OCI-LY3 (cell line): ENCODE measurements around the gene RAB11B.

ENCODE experiments used
- CTCF ChIP-seq: fragments of 200-600, 300-600 bp; sonication (generic); IDR thresholded peaks from 2 replicates; pipeline ENCODE4 v1.5.1; 2014; ENCODE audit warnings: antibody characterized with exemption, low read length, low read depth
- EZH2phosphoT487 ChIP-seq: fragments of 200-600 bp; shearing (Covaris generic); IDR thresholded peaks from 2 replicates; pipeline ENCODE4 v1.6.1; 2018; ENCODE audit warnings: antibody characterized with exemption, mixed run types, low read depth

- TF ChIP-seq EZH2phosphoT487 = no peak
- no peak for TF ChIP-seq CTCF
Observed at GRCh38 chr19:8396185-8396562, 6.0 kb downstream of the RAB11B start.
